Glutamatergic neuron (in vitro differentiated cells): Measurements from ENCODE around the gene FAM98A. TPM values are rescaled to one million over a fixed set of nuclear protein-coding genes. Genes with fewer than 3 reads are reported as not detected.

Experiments
- DNase-seq: peaks from one replicate; pipeline ENCODE4 v3.0.0; 2022
- H3K27ac Mint-ChIP-seq: one replicate; pipeline ENCODE4 v1.8.0; 2020; ENCODE audit warnings: mild to moderate bottlenecking, mixed read lengths, inconsistent platforms; ENCODE audit not compliant: unreplicated experiment
- H3K27me3 Mint-ChIP-seq: one replicate; pipeline ENCODE4 v1.8.0; 2020; ENCODE audit warnings: mild to moderate bottlenecking, moderate library complexity, mixed read lengths, inconsistent platforms; ENCODE audit not compliant: unreplicated experiment
- H3K36me3 Mint-ChIP-seq: one replicate; pipeline ENCODE4 v1.8.0; 2020; ENCODE audit warnings: mild to moderate bottlenecking, mixed read lengths, inconsistent platforms; ENCODE audit not compliant: unreplicated experiment
- H3K4me1 Mint-ChIP-seq: one replicate; pipeline ENCODE4 v1.8.0; 2020; ENCODE audit warnings: mild to moderate bottlenecking, low read depth, mixed read lengths, inconsistent platforms; ENCODE audit not compliant: unreplicated experiment
- H3K4me3 Mint-ChIP-seq: one replicate; pipeline ENCODE4 v1.8.0; 2020; ENCODE audit warnings: mild to moderate bottlenecking, mixed read lengths, inconsistent platforms; ENCODE audit not compliant: unreplicated experiment
- H3K9me3 Mint-ChIP-seq: one replicate; pipeline ENCODE4 v1.8.0; 2020; ENCODE audit warnings: mild to moderate bottlenecking, moderate library complexity, mixed read lengths, inconsistent platforms; ENCODE audit not compliant: unreplicated experiment
- total RNA-seq: library from RNA; stranded (reverse); fragmentation: NEBNext Ultra II Directional; extraction: Animal tissue kit (Norgen Biotek cat#: 25700); gene quantifications from one replicate; pipeline ENCODE4 v1.2.1, GENCODE V29; 2021; ENCODE audit not compliant: unreplicated experiment
- TF ChIP-seq, protein P1 (sequence below): fragments of 200-600 bp; sonication (generic); IDR thresholded peaks from one replicate; pipeline ENCODE4 v1.5.0; 2021; ENCODE audit not compliant: partially characterized antibody, unreplicated experiment

FAM98A gene
- total RNA-seq, 1 donor from 2014 or later = 38.9 TPM

DNA sequence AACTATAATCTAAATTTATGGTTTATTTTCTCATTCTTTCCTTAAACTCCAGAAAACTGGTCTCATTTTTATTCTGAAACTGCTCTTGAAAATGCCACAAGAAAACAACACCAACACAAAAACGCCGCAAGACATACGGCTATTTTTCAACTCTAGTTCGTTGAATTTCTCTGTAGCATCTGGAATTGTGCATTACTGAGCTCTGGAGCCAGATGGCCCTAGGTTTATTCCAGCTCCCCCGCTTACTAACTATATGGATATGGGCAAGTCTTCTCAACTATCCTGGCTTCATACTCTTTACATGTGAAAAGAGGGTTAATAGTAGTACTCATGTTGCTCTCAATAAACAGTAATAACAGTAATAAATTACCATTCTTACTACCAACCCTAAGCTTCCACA is 19.9 kb downstream of the FAM98A start:
- no peaks in the 10 kb centered on the region for H3K36me3 Mint-ChIP-seq
- no peak overlapping the region for H3K4me3 Mint-ChIP-seq
- no peaks in the 10 kb centered on the region for H3K27me3 Mint-ChIP-seq
- TF ChIP-seq, protein P1, sequence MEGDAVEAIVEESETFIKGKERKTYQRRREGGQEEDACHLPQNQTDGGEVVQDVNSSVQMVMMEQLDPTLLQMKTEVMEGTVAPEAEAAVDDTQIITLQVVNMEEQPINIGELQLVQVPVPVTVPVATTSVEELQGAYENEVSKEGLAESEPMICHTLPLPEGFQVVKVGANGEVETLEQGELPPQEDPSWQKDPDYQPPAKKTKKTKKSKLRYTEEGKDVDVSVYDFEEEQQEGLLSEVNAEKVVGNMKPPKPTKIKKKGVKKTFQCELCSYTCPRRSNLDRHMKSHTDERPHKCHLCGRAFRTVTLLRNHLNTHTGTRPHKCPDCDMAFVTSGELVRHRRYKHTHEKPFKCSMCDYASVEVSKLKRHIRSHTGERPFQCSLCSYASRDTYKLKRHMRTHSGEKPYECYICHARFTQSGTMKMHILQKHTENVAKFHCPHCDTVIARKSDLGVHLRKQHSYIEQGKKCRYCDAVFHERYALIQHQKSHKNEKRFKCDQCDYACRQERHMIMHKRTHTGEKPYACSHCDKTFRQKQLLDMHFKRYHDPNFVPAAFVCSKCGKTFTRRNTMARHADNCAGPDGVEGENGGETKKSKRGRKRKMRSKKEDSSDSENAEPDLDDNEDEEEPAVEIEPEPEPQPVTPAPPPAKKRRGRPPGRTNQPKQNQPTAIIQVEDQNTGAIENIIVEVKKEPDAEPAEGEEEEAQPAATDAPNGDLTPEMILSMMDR = no peak
- H3K4me1 Mint-ChIP-seq = peaks cover 3% of the 10 kb centered on the region
- H3K27ac Mint-ChIP-seq = no peak overlapping the region
- DNase-seq = no peak
- no peaks in the 10 kb centered on the region for H3K9me3 Mint-ChIP-seq

DNA sequence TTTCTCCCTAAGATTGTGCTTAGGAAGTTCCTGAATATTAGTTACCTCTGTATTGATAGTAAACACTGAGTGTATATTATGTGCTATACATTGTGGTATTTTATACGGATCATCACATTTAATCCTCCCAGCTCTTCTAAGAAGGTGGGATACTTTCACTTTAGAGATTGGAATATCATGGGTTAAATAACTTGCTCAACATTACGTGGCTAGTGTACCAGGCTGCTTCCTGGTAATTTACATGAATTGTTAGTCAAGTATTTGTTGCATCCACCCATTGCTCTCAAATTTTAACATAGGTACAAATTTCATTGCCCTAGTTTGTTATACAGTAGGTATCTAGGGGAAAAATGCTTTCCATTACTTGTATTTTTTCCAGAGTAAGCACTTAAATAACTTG is 21.4 kb downstream of the FAM98A start:
- H3K4me3 Mint-ChIP-seq = no peak overlapping the region
- no peaks in the 10 kb centered on the region for H3K9me3 Mint-ChIP-seq

DNA sequence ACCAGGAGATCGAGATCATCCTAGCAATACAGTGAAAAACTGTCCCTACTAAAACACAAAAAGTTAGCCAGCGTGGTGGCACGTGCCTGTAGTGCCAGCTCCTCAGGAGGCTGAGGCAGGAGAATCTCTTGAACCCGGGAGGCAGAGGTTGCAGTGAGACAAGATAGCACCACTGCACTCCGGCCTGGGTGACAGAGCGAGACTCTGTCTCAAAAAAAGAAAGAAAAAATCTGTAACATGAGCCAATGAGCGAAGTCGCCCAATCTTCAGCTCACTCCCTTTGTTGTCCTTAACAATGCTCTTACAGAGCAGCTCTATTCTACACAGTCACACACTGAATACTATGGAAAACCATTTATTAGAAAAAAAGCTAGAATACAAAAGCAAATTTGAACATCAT is 22.0 kb downstream of the FAM98A start:
- TF ChIP-seq, protein P1 = no peak
- H3K27ac Mint-ChIP-seq = no peak overlapping the region
- H3K27me3 Mint-ChIP-seq = no peaks in the 10 kb centered on the region
- no peak overlapping the region for H3K4me3 Mint-ChIP-seq
- no peaks in the 10 kb centered on the region for H3K9me3 Mint-ChIP-seq
- no peak for DNase-seq
- H3K4me1 Mint-ChIP-seq = peaks cover 3% of the 10 kb centered on the region
- H3K36me3 Mint-ChIP-seq = no peaks in the 10 kb centered on the region

More for the DNA sequence above, 21.4 kb downstream of the FAM98A start:
- Mint-ChIP-seq H3K36me3 (no peaks in the 10 kb centered on the region), H3K4me1 (peaks cover 3% of the 10 kb centered on the region), H3K27ac (no peak overlapping the region), H3K27me3 (no peaks in the 10 kb centered on the region)
- TF ChIP-seq, protein P1 = no peak
- no peak for DNase-seq

DNA sequence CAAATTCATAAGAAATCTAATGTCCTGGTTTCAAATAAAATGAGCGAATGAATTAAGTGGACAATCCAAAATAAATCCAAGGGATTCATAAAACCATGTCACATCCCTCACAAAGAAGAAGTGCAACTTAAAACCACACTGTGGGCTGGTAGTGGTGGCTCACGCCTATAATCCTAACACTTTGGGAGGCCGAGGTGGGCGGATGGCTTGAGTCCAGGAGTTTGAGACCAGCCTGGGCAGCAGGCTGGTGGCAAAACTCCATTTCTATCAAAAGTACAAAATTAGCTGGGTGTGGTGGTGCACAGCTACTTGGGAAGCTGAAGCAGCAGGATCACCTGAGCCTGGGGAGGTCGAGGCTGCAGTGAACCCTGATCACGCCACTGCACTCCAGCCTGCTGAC is 25.4 kb downstream of the FAM98A start:
- Mint-ChIP-seq H3K4me1 (no peaks in the 10 kb centered on the region), H3K27ac (no peak overlapping the region), H3K36me3 (no peaks in the 10 kb centered on the region), H3K9me3 (no peaks in the 10 kb centered on the region), H3K4me3 (no peak overlapping the region), H3K27me3 (no peaks in the 10 kb centered on the region)
- DNase-seq = no peak
- TF ChIP-seq, protein P1 = no peak

DNA sequence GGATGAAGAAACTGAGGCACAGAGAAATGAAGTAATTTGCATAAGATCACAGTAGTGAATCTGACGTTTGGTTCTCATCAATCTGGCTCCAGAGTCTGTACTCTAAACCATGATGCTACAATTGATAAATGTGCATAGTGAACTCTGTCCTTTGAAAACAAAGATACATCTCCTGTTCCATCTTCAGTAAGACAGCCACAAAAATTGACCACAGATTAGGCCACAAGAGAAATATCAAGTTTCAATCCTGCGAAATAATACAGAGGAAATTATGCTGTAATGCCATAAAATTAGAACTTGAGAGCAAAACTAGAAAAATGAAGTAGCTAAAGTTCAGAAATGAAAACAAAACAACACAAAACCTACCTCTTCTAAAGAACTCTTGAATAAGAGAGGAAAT is 28.4 kb downstream of the FAM98A start:
- no peak overlapping the region for H3K27ac Mint-ChIP-seq
- no peaks in the 10 kb centered on the region for H3K9me3 Mint-ChIP-seq
- DNase-seq = no peak
- no peaks in the 10 kb centered on the region for H3K4me1 Mint-ChIP-seq
- no peaks in the 10 kb centered on the region for H3K27me3 Mint-ChIP-seq
- no peaks in the 10 kb centered on the region for H3K36me3 Mint-ChIP-seq
- TF ChIP-seq, protein P1 = no peak
- H3K4me3 Mint-ChIP-seq = no peak overlapping the region
